Right lobe of liver (tissue), 6 donors: ENCODE results near the gene CDH8. TPM values are rescaled to one million over a fixed set of nuclear protein-coding genes. Genes with fewer than 3 reads are reported as not detected.

ENCODE experiments used
- ATAC-seq, 4 donors: fragments of 200-7000 bp; cut with Tn5 transposase; one replicate each; pipeline ENCODE4 v1.9.1; 2020; ENCODE audit warnings: mild to moderate bottlenecking in 4 of 4, moderate library complexity in 4 of 4
- DNase-seq, 3 donors: peaks; one replicate each; pipeline ENCODE4 v3.0.0-alpha.2; 2020
- H3K27ac ChIP-seq, 3 donors: fragments of 200-600 bp; one replicate each; pipeline ENCODE4 v1.8.0; 2022
- H3K27me3 ChIP-seq, 2 donors: fragments of 200-600 bp; one replicate each; pipeline ENCODE4 v1.8.0; 2022
- H3K36me3 ChIP-seq, 4 donors: fragments of 200-600 bp; sonication (generic) in 1 of 4; one replicate each; pipeline versions ENCODE4 v1.5.1 to v1.8.0; 2017 to 2022; ENCODE audit warnings: control low read depth in 1 of 4
- H3K4me1 ChIP-seq, 4 donors: fragments of 200-600 bp; sonication (generic) in 1 of 4; one replicate each; pipeline versions ENCODE4 v1.5.1 to v1.8.0; 2017 to 2022; ENCODE audit warnings: control low read depth in 1 of 4
- H3K4me3 ChIP-seq, 3 donors: fragments of 200-600 bp; one replicate each; pipeline ENCODE4 v1.8.0; 2022
- H3K9me3 ChIP-seq, 4 donors: fragments of 200-600 bp; sonication (generic) in 1 of 4; one replicate each; pipeline versions ENCODE4 v1.5.1 to v1.8.0; 2017 to 2022; ENCODE audit warnings: control low read depth in 1 of 4
- POLR2A ChIP-seq: fragments of 450-650 bp; IDR thresholded peaks from one replicate; pipeline ENCODE4 v1.6.1; 2017; ENCODE audit warnings: antibody characterized with exemption, mild to moderate bottlenecking
- WGBS: methylation state at CpG from one replicate; pipeline ENCODE4 v1.1.6; 2018; ENCODE audit warnings: low coverage, low lambda C conversion rate; ENCODE audit not compliant: insufficient coverage; ENCODE audit errors: missing lambda C conversion rate; 5-methylcytosine and 5-hydroxymethylcytosine counted together
- intact Hi-C, 2 donors: fragments of 100-400 bp; cut with DNase I; formaldehyde crosslinking; loops; one replicate each; pipeline versions ENCODE4 v1.11.2 to v1.14.1; 2022
- total RNA-seq, 6 experiments: library from RNA; depleted of rRNA in 2 of 6; stranded (reverse); fragments of >200 nt in 2 of 6; fragmentation: NEBNext Ultra II Directional in 3 of 6; extraction: Animal tissue kit (Norgen Biotek cat#: 25700) in 3 of 6; gene quantifications; one replicate each; pipeline versions ENCODE4 v1.1.0 to v1.2.4, GENCODE V29; 2016 to 2023
- TF ChIP-seq, protein P1 (sequence below), 4 donors: fragments of 200-600 bp in 3 of 4; fragments of 450-650 bp in 1 of 4; IDR thresholded peaks; one replicate each; pipeline versions ENCODE4 v1.5.1 to v1.8.0; 2016 to 2022; ENCODE audit warnings: antibody characterized with exemption in 4 of 4, mild to moderate bottlenecking in 2 of 4
- donor health status: DM: no; HTN: yes; CAD: no.
- donor health status: DM: no; HTN: no; CAD: no.
- donor health status: DM: no; HTN: no; CAD: no.
- donor health status: DM: no; HTN: yes; CAD: no.
- donor health status: DM: no; HTN: yes; CAD: no.

Gene CDH8
- total RNA-seq, 6 experiments from 2014 or later, result not detected

DNA sequence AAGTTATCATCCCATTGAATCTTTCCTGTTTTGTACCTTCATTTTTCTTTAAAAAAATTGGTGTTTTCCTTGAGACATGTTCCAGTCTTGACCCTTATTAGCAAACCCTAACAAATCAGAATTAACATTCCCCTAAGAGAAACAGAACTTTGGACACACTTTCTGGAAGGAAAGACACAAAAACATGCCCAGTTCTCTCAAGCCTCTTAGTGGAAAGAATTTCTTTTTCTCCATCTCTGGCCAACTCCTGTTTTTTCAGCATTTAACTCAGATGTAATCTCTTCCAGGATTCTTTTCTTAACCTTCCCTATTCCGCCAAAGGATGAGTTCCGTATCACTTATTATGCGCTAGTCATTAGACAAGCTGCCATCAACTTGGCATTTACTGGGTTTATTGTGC is 23.9 kb upstream of the CDH8 start:
- intact Hi-C loops, result no loop called here
- H3K27me3 ChIP-seq, result no peaks in the 10 kb centered on the region
- ATAC-seq (no peak), DNase-seq (no peak)
- H3K4me1 ChIP-seq, result no peaks in the 10 kb centered on the region
- H3K9me3 ChIP-seq, result no peaks in the 10 kb centered on the region
- no peak for TF ChIP-seq POLR2A
- TF ChIP-seq, protein P1, sequence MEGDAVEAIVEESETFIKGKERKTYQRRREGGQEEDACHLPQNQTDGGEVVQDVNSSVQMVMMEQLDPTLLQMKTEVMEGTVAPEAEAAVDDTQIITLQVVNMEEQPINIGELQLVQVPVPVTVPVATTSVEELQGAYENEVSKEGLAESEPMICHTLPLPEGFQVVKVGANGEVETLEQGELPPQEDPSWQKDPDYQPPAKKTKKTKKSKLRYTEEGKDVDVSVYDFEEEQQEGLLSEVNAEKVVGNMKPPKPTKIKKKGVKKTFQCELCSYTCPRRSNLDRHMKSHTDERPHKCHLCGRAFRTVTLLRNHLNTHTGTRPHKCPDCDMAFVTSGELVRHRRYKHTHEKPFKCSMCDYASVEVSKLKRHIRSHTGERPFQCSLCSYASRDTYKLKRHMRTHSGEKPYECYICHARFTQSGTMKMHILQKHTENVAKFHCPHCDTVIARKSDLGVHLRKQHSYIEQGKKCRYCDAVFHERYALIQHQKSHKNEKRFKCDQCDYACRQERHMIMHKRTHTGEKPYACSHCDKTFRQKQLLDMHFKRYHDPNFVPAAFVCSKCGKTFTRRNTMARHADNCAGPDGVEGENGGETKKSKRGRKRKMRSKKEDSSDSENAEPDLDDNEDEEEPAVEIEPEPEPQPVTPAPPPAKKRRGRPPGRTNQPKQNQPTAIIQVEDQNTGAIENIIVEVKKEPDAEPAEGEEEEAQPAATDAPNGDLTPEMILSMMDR (IDR thresholded peaks at IDR 0.05), result no peak
- no peak overlapping the region for H3K4me3 ChIP-seq
- no peak overlapping the region for H3K27ac ChIP-seq
- H3K36me3 ChIP-seq, result no peaks in the 10 kb centered on the region
- WGBS, result 72% methylated on average over 3 of the region's 3 CpGs

DNA sequence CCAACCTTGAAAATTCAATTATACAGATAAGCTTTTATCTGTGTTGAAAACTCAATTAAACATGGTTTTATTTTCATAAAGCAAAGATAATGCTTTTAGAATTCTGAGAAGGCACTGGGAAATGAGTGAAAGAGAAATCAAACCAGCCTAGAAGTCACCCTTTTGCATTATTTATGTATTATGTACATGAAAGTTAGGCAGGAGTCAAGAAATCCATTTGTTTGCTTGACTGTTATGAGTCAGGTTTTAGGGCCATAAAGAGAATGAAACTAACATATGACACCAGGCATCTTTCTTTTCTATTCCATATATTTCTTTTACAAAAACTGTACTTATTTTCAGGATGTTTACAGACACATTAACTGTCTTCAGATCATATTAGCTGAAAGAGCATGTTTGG is 23.3 kb upstream of the CDH8 start:
- intact Hi-C loops, result no loop called here
- ATAC-seq (no peak), DNase-seq (no peak)
- H3K36me3 ChIP-seq, result no peaks in the 10 kb centered on the region
- H3K27ac ChIP-seq, result no peak overlapping the region
- H3K4me3 ChIP-seq, result no peak overlapping the region
- no peaks in the 10 kb centered on the region for H3K27me3 ChIP-seq
- no peaks in the 10 kb centered on the region for H3K9me3 ChIP-seq
- TF ChIP-seq POLR2A, result no peak
- TF ChIP-seq, protein P1 (IDR thresholded peaks at IDR 0.05), result no peak
- H3K4me1 ChIP-seq, result no peaks in the 10 kb centered on the region

DNA sequence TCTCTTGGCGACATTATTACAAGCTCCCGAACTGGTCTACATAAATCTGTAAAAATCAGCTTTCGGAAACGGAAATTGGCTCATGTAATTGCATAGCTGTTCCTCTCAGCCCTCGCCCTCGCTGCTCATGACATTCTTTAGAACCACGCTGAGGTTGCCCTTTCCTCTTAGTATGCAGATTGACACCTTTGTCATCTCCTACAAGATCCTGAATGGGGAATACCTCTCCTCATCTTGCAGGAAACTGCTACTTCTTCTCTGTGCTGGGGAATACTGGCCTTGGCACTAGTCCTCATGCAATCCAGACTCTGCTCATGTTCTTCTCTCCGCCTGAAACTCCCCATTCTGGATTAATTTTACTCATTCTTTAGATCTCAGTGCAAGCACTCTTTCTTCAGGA is 22.2 kb upstream of the CDH8 start:
- H3K4me3 ChIP-seq, result no peak overlapping the region
- H3K27ac ChIP-seq, result no peak overlapping the region
- no peaks in the 10 kb centered on the region for H3K9me3 ChIP-seq
- no peaks in the 10 kb centered on the region for H3K27me3 ChIP-seq
- no peak for TF ChIP-seq POLR2A
- TF ChIP-seq, protein P1 (IDR thresholded peaks at IDR 0.05), result no peak
- 42% methylated on average over 8 of the region's 8 CpGs for WGBS
- H3K4me1 ChIP-seq, result no peaks in the 10 kb centered on the region
- ATAC-seq (no peak), DNase-seq (no peak)
- intact Hi-C loops, result no loop called here
- no peaks in the 10 kb centered on the region for H3K36me3 ChIP-seq

DNA sequence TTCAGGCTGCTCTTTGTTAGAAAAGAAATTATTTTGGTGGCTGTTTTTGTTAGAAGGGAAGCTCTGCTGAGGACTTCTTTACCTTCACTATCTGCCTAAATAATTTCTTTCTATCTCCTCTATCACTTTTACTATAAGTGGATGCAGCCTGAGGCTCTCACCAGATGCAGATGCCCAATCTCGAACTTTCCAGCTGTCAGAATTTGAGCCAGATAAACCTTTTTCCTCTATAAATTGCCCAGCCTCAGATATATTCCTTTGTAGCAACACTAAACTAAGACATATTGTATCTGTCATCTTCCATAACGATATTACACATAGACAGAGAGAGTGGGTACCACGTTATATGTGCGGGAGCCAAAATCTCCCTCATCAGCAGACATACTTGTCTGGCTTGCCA is 15.7 kb upstream of the CDH8 start:
- 65% methylated on average over 4 of the region's 4 CpGs for WGBS

DNA sequence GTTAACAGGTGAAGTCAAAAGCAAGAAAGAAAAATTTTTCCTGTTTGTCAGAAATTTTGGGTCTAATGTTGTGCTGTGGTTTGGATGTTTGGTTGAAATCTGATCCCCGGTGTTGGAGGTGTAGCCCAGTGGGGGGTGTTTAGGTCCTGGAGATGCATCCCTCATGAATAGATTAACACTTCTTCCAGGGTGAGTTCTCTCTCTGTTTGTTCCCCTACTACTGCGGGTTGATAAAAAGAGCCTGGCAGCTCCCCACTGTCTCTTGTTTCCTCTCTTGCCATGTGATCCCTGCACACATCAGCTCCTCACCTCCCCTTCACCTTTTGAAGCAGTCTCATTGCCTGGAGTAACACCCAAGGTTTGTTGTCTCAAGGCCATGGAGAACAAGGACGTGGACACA is 14.6 kb upstream of the CDH8 start:
- 6% methylated on average over 3 of the region's 3 CpGs for WGBS
- ATAC-seq (no peak), DNase-seq (no peak)
- TF ChIP-seq POLR2A, result no peak
- TF ChIP-seq, protein P1 (IDR thresholded peaks at IDR 0.05), result no peak
- intact Hi-C loops, result no loop called here
- Histone ChIP-seq H3K4me3 (no peak overlapping the region), H3K36me3 (no peaks in the 10 kb centered on the region), H3K9me3 (no peaks in the 10 kb centered on the region), H3K27ac (no peak overlapping the region), H3K27me3 (no peaks in the 10 kb centered on the region), H3K4me1 (no peaks in the 10 kb centered on the region)

More for the DNA sequence above, 15.7 kb upstream of the CDH8 start:
- H3K4me3 ChIP-seq, result no peak overlapping the region
- ATAC-seq (no peak), DNase-seq (no peak)
- no peak overlapping the region for H3K27ac ChIP-seq
- intact Hi-C loops, result no loop called here
- no peaks in the 10 kb centered on the region for H3K27me3 ChIP-seq
- TF ChIP-seq, protein P1 (IDR thresholded peaks at IDR 0.05), result no peak
- TF ChIP-seq POLR2A, result no peak
- H3K36me3 ChIP-seq, result no peaks in the 10 kb centered on the region
- H3K4me1 ChIP-seq, result no peaks in the 10 kb centered on the region
- no peaks in the 10 kb centered on the region for H3K9me3 ChIP-seq
